Astrocyte (in vitro differentiated cells and primary cell): ENCODE data around the gene TMEM129.

Source experiments
- CTCF ChIP-seq: IDR thresholded peaks from 2 replicates; pipeline ENCODE4 v1.5.1; 2011; ENCODE audit warnings: low read depth, mild to moderate bottlenecking, inconsistent platforms, low read length, moderate library complexity; ENCODE audit not compliant: insufficient read depth
- EZH2 ChIP-seq: IDR thresholded peaks from 2 replicates; pipeline ENCODE4 v1.6.1; 2012; ENCODE audit warnings: mild to moderate bottlenecking, low read length, inconsistent platforms; ENCODE audit not compliant: insufficient read depth

GRCh38 chr4:1749826-1750225 lies 28.7 kb upstream of the TMEM129 start:
- TF ChIP-seq CTCF (no peak), EZH2 (no peak)
